MM.1S (cell line): ENCODE measurements around the gene RAPGEF2.

Source experiments
- CTCF ChIP-seq: fragments of 300-600 bp; sonication (generic); IDR thresholded peaks from 2 replicates; pipeline ENCODE4 v1.5.1; 2016; ENCODE audit warnings: antibody characterized with exemption, low read length, mixed read lengths
- EZH2 ChIP-seq: fragments of 300-600 bp; sonication (generic); optimal IDR thresholded peaks from 2 replicates; pipeline ENCODE3; 2017; ENCODE audit warnings: low read depth, mild to moderate bottlenecking, antibody characterized with exemption, low read length, mixed read lengths
- EZH2phosphoT487 ChIP-seq: fragments of 300-600 bp; sonication (generic); IDR thresholded peaks from 2 replicates; pipeline ENCODE4 v1.6.1; 2018; ENCODE audit warnings: antibody characterized with exemption, low read length

GRCh38 chr4:159138436-159138835 lies 35.6 kb downstream of the RAPGEF2 start:
- no peak for TF ChIP-seq CTCF
- TF ChIP-seq EZH2phosphoT487 = no peak
- TF ChIP-seq EZH2 = no peak
